Muscle of arm (tissue), 12 donors: ENCODE results near the gene PLXNA2. TPM values are rescaled to one million over a fixed set of nuclear protein-coding genes. Genes with fewer than 3 reads are reported as not detected.

Experiments used
- DNase-seq: peaks from one replicate; pipeline ENCODE4 v3.0.0-alpha.2; 2013
- polyA plus RNA-seq, 12 donors: library from polyadenylated mRNA; unstranded; fragments of 120-200 nt; gene quantifications; one replicate each; pipeline ENCODE4 v1.2.1, GENCODE V29; 2013; ENCODE audit not compliant: insufficient read length in 12 of 12

Gene PLXNA2
- polyA plus RNA-seq, 12 donors = 20.4 to 39.2 (median 33.6) TPM; not detected in 1

GRCh38 chr1:208045463-208046260 is 198.5 kb downstream of the PLXNA2 start:
- DNase-seq = no peak

GRCh38 chr1:208044589-208045462 is 199.4 kb downstream of the PLXNA2 start:
- DNase-seq = no peak

DNA sequence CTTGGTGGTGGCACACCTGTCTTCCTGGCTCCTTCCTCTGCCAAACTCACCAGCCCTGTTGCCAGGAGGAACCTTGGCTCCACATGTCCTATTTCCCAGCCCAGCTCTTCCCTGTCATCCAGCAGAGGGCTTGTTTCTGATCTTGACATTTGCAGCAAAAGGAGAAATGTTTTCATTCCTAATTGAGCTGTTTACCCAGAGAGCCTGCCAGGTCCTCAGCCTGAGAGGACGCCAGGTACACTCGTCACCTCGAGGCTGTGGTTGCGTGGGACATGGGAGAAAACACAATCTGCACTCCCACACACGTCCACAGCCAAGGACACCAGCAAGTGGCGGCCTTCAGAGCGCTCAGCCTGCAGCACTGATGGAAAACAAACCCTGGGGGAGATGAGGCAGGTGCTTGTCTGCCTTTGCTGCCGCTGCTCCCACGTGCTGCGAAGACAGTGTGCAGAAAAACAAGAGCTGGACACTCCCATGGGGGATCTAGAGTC is 200.4 kb downstream of the PLXNA2 start:
- no peak for DNase-seq

DNA sequence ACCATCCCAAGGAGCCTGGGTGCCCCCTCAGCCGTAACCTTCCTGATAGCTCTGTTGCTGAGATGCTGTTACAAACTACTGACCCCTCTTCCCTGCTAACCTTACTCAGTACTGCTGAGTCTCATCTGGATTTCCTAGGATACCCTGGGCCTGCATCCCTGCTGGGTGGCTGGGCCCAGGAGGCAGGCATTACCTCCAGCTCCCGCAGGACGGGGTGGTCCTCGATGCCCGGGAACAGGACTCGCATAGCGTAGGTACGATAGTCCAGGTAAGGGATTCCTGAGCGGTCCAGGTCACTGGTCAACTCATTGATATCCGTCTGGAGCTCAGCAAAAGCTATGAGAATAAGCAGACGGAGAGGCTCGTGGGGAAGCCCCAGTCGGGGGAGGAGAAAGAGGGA is 201.3 kb downstream of the PLXNA2 start:
- DNase-seq = no peak

DNA sequence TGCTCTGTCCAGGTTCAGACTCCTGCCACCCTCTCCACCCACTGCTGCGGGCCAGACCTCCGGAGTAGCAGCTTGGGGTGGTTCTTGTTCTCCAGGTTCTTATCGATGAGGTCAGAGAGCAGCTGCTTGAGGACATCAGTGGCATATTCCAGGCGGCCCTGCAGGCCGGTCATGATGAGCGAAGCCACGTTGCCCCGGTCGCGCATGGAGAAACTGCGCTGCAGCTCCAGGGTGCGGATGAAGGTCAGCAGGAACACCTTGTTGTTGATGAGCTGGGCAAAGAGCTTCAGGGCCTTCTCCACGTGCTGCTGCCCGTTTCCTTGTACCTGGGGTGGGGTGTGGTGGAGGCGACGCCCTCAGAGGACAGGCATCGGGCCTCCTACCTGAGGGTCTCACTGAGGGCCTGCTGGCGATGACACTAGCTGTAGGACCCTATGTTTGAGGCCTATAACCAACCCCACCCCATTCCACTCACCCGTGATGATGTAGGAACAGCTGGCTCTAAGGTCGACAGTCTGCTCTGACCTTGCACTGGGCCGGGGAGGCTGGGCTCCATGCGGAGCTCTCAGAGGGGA is 202.1 kb downstream of the PLXNA2 start:
- DNase-seq = no peak

DNA sequence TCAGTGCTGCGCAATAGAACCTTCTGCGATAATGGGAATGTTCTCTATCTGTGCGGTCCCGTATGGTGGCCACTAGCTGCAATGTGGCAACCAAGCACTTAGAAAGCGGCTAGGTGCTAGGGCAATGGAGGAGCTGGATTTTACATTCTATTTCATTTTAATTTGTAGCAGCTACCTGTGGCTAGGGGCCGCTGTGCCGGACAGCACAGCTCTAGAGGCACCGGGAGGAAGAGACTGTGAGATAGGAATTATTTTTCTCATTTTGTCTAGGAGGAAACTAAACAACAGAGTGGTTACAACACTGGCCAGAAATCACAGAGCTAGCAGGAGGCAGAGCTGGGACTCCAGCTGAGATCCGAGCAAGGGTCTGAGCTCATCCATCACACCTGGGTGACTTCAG is 202.7 kb downstream of the PLXNA2 start:
- DNase-seq = no peak

DNA sequence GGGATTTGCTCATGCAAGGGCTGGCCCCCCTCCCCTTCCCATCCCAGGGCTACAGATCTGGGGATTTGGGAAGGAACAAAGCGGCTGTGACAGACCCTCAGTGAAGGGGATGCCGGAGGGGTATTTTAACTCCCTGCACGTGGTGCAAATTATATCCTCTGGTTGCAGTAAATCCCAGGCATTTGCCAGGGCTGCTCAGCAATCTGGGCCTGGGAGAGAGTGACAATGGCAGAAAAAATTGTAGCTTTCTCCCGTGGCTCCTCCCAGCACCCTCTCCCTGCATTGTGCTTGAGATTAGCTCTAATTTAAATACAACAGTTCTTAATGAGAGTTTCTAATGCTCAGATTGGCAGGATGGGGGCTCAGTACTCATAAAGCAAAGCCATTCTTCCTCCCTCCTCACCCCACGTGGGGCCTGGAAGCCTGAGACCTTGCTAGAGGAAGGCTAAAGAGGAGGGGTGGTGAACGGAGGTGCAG is 203.3 kb downstream of the PLXNA2 start:
- no peak for DNase-seq

DNA sequence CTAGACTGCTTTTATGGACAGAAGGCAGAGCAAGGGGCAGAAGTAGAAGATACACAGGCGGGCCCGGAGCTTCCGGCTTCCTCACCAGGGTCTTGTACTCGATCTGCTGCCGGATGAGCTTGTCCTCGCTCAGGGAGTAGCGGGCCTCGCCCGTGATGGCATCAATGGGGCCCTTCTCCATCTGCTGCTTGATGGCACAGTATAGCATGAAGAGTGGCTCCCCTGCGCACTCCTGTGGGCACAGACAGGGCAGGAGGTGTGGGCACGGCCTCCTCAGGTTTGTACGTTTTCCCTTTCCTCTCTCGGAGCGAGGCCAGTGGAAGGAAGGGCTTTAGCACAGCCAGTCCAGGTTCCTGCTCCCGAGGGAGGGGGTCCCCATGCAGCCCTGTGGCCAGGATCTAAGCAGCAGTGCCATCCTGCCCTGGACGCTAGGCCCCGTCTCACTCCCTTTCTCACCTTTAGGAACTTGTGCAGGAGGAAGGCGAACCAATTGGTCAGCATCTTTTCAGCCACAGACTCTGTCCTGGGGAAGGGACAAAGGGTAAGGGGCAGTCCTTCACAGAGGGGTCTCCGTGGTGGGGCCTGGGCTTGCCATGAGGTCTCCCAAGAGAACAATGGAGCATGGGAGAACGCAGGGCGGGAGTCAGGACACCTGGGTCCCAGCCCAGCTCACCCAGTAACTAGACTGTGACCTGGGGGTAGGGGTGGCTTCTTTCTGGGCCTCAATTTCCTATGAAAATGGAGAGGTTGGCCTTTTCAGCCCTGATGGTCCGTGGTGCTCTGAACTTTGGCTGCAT is 204.4 kb downstream of the PLXNA2 start:
- DNase-seq = no peak

GRCh38 chr1:208038303-208038702 is 205.9 kb downstream of the PLXNA2 start:
- DNase-seq = no peak

GRCh38 chr1:208036918-208037766 is 207.0 kb downstream of the PLXNA2 start:
- DNase-seq = no peak

GRCh38 chr1:208036106-208036808 is 207.9 kb downstream of the PLXNA2 start:
- DNase-seq = no peak

DNA sequence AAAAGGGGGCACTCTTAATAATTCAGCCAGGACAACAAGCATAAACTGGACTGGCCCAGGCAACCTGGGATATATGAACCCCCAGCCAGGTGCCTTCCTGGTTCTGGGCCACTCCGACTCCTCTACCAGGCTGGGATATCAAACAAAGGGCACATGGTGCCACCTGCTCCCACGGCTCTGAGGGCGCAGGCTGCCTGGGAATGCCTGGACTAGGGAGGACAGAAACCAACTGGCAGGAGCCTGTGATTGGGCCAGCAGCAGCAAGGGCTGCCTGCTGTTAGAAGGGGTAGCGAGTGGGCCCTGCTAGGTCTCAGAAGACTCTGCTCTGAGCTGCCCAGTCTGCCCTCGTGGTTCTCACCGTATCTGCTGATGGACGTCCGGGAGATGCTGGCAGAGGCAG is 210.0 kb downstream of the PLXNA2 start:
- DNase-seq = no peak

DNA sequence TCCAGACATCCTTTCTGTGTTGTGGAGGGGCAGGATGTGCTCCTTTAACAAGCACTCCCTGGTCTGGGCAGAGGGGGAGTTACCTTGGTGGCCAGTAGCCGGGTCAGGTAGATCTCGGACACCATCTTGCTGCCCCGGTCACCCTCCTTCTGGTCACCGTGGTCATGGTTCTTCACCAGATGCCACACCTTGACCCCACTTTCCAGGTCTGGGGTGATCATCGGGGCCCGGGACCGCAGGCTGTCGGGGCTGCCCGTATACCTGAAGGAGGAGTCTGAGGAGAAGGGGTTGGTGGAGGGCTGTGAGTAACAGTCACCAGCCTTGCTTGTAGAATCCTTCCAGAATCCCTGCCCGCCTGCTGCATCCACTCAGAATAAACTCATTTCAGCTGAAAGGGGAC is 210.9 kb downstream of the PLXNA2 start:
- no peak for DNase-seq

DNA sequence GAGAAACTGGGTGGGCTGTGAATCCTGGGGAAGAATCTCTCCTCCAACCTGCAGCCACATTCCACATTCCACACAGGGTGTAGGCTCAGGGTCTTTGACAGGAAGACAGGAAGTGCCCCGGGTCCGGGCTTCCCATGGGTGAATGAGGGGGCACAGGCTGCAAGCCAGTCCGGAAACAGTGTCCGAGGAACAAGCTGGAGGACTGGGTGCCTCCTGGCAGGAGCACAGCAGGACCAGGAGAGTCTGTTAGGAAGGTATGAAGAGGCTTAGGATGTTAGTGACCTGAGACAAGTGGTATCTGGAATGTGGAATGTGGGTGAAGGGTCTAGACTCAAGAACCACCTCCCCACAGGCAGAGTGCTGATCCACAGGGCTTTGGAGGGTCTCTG is 212.3 kb downstream of the PLXNA2 start:
- no peak for DNase-seq

- DNase-seq = no peak
These were observed 212.8 kb downstream of the PLXNA2 start for GRCh38 chr1:208031316-208031931.

DNA sequence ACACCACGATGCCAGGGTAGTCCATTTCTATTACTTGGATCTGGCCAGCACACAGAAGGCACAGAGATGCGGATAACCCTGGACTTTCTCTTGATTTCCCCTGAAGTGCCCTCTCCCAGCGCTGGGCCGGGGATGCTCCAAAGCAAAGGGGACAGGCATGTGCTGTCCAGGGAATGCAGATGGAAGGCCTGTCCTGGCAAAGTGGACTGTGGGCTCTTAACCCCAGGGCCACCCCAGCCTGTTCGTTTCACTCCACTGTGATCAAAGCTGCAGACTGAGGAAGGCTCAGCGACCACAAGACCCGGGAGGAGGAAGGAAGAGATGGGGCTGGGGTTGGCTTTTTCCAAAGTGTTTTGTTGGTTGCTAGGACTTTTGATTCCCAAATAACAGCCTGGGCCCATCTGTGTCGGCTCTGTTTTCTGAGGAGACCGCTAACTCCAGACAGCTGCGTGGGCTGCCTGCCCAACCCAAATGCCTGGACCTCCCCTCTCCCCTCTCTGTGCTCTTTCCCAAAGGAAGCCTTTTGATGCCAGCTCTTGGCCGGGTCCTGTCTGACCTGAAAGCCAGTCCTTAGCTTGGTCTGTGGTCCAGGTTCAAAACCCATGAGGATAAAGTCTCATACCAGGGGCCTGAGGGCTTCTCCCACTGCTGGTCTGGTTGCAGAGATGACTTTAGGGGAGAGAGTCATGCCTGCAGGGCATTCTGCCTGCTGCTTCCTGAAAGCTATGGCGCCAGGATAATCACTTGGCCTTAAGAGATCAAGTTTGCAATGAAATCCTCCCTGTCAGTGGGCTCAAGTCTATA is 213.7 kb downstream of the PLXNA2 start:
- DNase-seq = peak; percentile 92

DNA sequence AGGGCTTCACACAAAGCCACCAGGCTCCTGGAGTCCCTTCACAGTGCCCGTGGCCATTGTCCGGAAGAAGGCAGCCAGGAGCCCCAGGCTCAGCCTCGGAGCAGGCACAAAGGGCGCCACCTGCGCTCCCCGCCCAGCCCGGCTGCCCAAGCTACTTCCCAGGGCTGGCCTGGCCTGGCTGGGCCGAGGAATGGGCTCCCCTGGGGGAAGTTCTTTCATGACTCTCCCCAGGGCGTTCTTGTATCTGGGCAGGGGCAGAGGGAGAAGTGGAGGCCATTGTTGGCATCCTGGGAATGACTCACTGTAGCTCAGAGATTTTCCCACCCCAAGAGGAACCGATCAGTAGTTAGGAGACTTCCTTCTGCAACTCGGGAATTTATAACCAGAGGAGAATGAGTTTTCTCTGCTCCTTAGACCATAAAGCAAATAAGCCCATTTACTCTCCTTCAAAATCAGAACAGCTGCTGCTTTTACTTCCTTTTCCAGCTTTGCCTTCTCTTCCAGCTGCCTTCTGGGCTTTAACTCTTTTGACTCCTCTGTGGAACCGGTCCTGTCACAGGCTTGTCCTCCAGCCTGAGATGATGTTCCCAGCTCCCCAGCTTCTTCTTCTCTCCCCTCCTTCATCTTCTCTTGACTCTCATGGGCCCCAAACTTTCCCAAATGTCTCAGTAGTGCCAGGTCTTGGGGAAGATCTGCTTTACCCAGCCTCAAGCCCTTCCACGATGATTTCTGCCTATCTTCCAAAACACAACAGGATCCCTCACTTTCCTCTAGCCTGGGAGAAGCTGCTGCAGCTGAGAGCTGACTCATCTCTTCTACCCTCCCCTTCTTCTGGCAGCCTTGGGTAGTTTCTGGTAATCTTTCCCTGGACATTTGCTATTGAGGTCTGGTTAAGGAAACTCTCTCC is 214.6 kb downstream of the PLXNA2 start:
- DNase-seq = peak; percentile 84
